SK-N-SH treated with all-trans-retinoic acid at 6 μM for 48 hours (cell line): ENCODE data around the gene ZAP70.

Source experiments
- ARNTL ChIP-seq: fragments of 450-650 bp; formaldehyde crosslinking; IDR thresholded peaks from 2 replicates; pipeline ENCODE4 v1.5.0; 2020; ENCODE audit warnings: low read depth, mild to moderate bottlenecking, moderate library complexity, borderline replicate concordance
- BACH2 ChIP-seq: fragments of 250-450 bp; sonication (Bioruptor Pico); IDR thresholded peaks from 2 replicates; pipeline ENCODE4 v1.9.0; 2021; ENCODE audit warnings: mild to moderate bottlenecking, borderline replicate concordance
- CREB5 ChIP-seq: fragments of 250-450 bp; sonication (Bioruptor Pico); IDR thresholded peaks from 2 replicates; pipeline ENCODE4 v1.5.1; 2020; ENCODE audit warnings: low read depth, mild to moderate bottlenecking, moderate library complexity
- CSDC2 ChIP-seq: fragments of 250-450 bp; sonication (Bioruptor Pico); IDR thresholded peaks from 2 replicates; pipeline ENCODE4 v1.5.0; 2020; ENCODE audit warnings: mild to moderate bottlenecking, moderate library complexity
- GLIS3 ChIP-seq: fragments of 250-450 bp; sonication (Bioruptor Pico); IDR thresholded peaks from 2 replicates; pipeline ENCODE4 v1.5.0; 2020; ENCODE audit warnings: mild to moderate bottlenecking, moderate library complexity
- ISL1 ChIP-seq: fragments of 250-450 bp; sonication (Bioruptor Pico); IDR thresholded peaks from 2 replicates; pipeline ENCODE4 v2.1.2; 2022; ENCODE audit warnings: mild to moderate bottlenecking, moderate library complexity
- OSR1 ChIP-seq: fragments of 250-450 bp; sonication (Bioruptor Pico); IDR thresholded peaks from 2 replicates; pipeline ENCODE4 v1.8.0; 2022; ENCODE audit warnings: moderate library complexity, mild to moderate bottlenecking, inconsistent platforms
- PATZ1 ChIP-seq: fragments of 250-450 bp; sonication (Bioruptor Pico); IDR thresholded peaks from 2 replicates; pipeline ENCODE4 v1.8.0; 2020; ENCODE audit warnings: mild to moderate bottlenecking, moderate library complexity, borderline replicate concordance
- RARB ChIP-seq: fragments of 250-450 bp; sonication (Bioruptor Pico); IDR thresholded peaks from 2 replicates; pipeline ENCODE4 v1.8.0; 2021; ENCODE audit warnings: mild to moderate bottlenecking, moderate library complexity
- TOX ChIP-seq: fragments of 250-450 bp; sonication (Bioruptor Pico); IDR thresholded peaks from 2 replicates; pipeline ENCODE4 v1.8.0; 2021; ENCODE audit warnings: mild to moderate bottlenecking, moderate library complexity, borderline replicate concordance
- TSHZ2 ChIP-seq: fragments of 250-450 bp; sonication (Bioruptor Pico); IDR thresholded peaks from 2 replicates; pipeline ENCODE4 v1.5.0; 2020; ENCODE audit warnings: mild to moderate bottlenecking, moderate library complexity
- ZC3H10 ChIP-seq: fragments of 250-450 bp; sonication (Bioruptor Pico); IDR thresholded peaks from 2 replicates; pipeline ENCODE4 v1.5.1; 2021; ENCODE audit warnings: mild to moderate bottlenecking, moderate library complexity
- ZFP3 ChIP-seq: fragments of 250-450 bp; sonication (Bioruptor Pico); IDR thresholded peaks from 2 replicates; pipeline ENCODE4 v1.5.0; 2020; ENCODE audit warnings: mild to moderate bottlenecking, moderate library complexity
- ZFP30 ChIP-seq: fragments of 450-650 bp; formaldehyde crosslinking; IDR thresholded peaks from 2 replicates; pipeline ENCODE4 v1.5.0; 2022; ENCODE audit warnings: mild to moderate bottlenecking, moderate library complexity

- TF ChIP-seq TSHZ2 (CRISPR knock-in tag), result no peak
- TF ChIP-seq BACH2 (CRISPR knock-in tag), result no peak
- no peak for TF ChIP-seq RARB (CRISPR knock-in tag)
- TF ChIP-seq ZC3H10 (CRISPR knock-in tag), result no peak
- TF ChIP-seq GLIS3, result no peak
- no peak for TF ChIP-seq PATZ1 (CRISPR knock-in tag)
- no peak for TF ChIP-seq ISL1 (CRISPR knock-in tag)
- no peak for TF ChIP-seq OSR1 (CRISPR knock-in tag)
- TF ChIP-seq ZFP3 (CRISPR knock-in tag), result no peak
- TF ChIP-seq CREB5 (CRISPR knock-in tag), result no peak
- no peak for TF ChIP-seq ZFP30 (CRISPR knock-in tag)
- TF ChIP-seq CSDC2 (CRISPR knock-in tag), result no peak
- no peak for TF ChIP-seq TOX (CRISPR knock-in tag)
- no peak for TF ChIP-seq ARNTL (CRISPR knock-in tag)
Observed at GRCh38 chr2:97758131-97758705, 44.8 kb downstream of the ZAP70 start.
